ENCODE results near the gene DNAJC5. TPM values are rescaled to one million over a fixed set of nuclear protein-coding genes. Genes with fewer than 3 reads are reported as not detected.
A peak's percentile ranks its signal among the peaks of the same experiment; 100 is the strongest.

DNAJC5 gene
- total and polyA plus RNA-seq, 9 of the 15 experiments (the other 6 are each of a cell fraction or from before 2014, with no cell fraction given) = 0.95 to 42.8 (median 23.4) TPM

- TF ChIP-seq SMAD2 (IDR thresholded peaks at IDR 0.05; ENCODE audit: low read depth, low read length) (no peak), ESRRA (IDR thresholded peaks at IDR 0.05; ENCODE audit: borderline replicate concordance, low read depth) (peak; percentile 94), ZNF143 (CRISPR knock-in tag; IDR thresholded peaks at IDR 0.05) (peak; percentile 96), ADNP (tag; IDR thresholded peaks at IDR 0.05) (no peak), ZNF175 (CRISPR knock-in tag; IDR thresholded peaks at IDR 0.05; ENCODE audit: low read depth) (peak; percentile 96), ZNF561 (CRISPR knock-in tag; conservative IDR thresholded peaks at IDR 0.05) (no peak), TAF1 (IDR thresholded peaks at IDR 0.05; ENCODE audit: control insufficient read depth, extremely low read depth, insufficient read depth, low read length, severe bottlenecking) (peak; percentile 61), ZNF584 (CRISPR knock-in tag; IDR thresholded peaks at IDR 0.05; ENCODE audit: low read depth) (peak; percentile 97), POLR2A (conservative IDR thresholded peaks at IDR 0.05) (peak; percentile 92), SRSF3 (IDR thresholded peaks at IDR 0.05; ENCODE audit: insufficient read depth, low read length) (no peak), EWSR1 (IDR thresholded peaks at IDR 0.05; ENCODE audit: borderline replicate concordance, low read depth, partially characterized antibody) (no peak), TAF15 (IDR thresholded peaks at IDR 0.05; ENCODE audit: low read depth, low read length) (no peak), FOXK1 (CRISPR knock-in tag; IDR thresholded peaks at IDR 0.05; ENCODE audit: borderline replicate concordance) (0 out of 2 replicates have a peak, but pooled peaks have one; percentile 69)
- TF ChIP-seq, protein P1, sequence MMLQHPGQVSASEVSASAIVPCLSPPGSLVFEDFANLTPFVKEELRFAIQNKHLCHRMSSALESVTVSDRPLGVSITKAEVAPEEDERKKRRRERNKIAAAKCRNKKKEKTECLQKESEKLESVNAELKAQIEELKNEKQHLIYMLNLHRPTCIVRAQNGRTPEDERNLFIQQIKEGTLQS (IDR thresholded peaks at IDR 0.05) = no peak
- TF ChIP-seq, protein P1 (CRISPR knock-in tag; conservative IDR thresholded peaks at IDR 0.05) = 0 out of 2 replicates have a peak, but pooled peaks have one; percentile 42
- TF ChIP-seq, protein P2, sequence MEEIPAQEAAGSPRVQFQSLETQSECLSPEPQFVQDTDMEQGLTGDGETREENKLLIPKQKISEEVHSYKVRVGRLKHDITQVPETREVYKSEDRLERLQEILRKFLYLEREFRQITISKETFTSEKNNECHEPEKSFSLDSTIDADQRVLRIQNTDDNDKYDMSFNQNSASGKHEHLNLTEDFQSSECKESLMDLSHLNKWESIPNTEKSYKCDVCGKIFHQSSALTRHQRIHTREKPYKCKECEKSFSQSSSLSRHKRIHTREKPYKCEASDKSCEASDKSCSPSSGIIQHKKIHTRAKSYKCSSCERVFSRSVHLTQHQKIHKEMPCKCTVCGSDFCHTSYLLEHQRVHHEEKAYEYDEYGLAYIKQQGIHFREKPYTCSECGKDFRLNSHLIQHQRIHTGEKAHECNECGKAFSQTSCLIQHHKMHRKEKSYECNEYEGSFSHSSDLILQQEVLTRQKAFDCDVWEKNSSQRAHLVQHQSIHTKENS (CRISPR knock-in tag; IDR thresholded peaks at IDR 0.05) = no peak
- TF ChIP-seq, protein P3, sequence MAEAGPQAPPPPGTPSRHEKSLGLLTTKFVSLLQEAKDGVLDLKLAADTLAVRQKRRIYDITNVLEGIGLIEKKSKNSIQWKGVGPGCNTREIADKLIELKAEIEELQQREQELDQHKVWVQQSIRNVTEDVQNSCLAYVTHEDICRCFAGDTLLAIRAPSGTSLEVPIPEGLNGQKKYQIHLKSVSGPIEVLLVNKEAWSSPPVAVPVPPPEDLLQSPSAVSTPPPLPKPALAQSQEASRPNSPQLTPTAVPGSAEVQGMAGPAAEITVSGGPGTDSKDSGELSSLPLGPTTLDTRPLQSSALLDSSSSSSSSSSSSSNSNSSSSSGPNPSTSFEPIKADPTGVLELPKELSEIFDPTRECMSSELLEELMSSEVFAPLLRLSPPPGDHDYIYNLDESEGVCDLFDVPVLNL (CRISPR knock-in tag; IDR thresholded peaks at IDR 0.05; ENCODE audit: low read depth) = peak; percentile 48
- TF ChIP-seq, protein P4, sequence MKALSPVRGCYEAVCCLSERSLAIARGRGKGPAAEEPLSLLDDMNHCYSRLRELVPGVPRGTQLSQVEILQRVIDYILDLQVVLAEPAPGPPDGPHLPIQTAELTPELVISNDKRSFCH (CRISPR knock-in tag; IDR thresholded peaks at IDR 0.05) = no peak
- TF ChIP-seq, protein P4 (tag; IDR thresholded peaks at IDR 0.05) = peak; percentile 76; the same call in 1 of the 2 replicates
- TF ChIP-seq, protein P5, sequence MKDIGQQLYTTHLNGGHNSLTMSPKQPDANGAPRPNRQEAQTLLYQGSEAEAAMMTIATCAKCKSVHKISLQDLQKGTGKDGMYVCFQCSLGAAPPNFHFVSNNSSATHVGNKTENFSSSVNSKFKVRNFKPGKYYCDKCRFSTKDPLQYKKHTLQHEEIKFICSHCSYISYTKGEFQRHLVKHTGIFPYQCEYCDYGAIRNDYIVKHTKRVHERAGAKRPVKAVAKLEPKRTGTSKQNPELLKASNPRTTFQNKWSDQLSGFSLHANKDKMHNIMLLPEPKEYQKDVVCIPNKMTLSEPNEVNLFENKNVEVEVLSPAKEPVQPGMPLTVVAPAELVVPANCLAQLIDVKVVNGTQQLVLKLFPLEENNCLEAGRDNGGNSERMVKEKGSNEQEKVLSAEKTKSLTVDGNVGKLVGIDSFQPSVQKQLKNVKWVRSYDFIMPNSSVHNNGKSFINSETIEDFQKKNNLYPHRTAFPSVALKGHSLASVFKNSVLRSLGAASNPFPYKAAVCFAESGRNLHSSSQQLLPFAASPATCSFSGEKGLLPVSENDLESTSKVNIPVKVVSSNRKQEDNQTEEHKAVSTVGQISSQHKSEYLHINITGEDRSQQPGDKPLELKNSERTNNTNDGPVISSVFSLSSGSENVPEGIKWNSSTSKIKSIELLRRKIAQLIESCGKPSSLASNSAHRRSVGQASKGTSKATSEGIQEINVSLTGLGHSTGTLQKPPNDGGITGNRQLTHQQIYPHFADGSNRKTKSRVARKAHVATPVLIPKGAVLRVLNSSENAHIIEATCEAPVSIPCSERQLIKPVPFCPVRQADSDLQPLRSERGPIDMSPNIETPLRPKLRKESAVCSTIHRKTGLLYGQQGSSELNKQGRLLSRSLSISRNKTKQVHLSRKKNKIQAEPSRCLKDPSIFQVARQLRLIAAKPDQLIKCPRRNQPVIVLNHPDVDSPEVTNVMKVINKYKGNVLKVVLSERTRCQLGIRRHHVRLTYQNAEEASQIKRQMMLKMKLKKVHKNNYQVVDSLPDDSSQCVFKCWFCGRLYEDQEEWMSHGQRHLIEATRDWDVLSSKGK (CRISPR knock-in tag; IDR thresholded peaks at IDR 0.05) = no peak
These were observed 61.1 kb downstream of the DNAJC5 start, which contains the start of gene UCKL1 (continued) for GRCh38 chr20:63955827-63956663.
